ENCODE results near the gene GASK1A.

The GASK1A gene

GRCh38 chr3:43013256-43013655 is 34.1 kb downstream of the GASK1A start:
- no peak for DNase-seq (ENCODE audit: low spot score)

DNA sequence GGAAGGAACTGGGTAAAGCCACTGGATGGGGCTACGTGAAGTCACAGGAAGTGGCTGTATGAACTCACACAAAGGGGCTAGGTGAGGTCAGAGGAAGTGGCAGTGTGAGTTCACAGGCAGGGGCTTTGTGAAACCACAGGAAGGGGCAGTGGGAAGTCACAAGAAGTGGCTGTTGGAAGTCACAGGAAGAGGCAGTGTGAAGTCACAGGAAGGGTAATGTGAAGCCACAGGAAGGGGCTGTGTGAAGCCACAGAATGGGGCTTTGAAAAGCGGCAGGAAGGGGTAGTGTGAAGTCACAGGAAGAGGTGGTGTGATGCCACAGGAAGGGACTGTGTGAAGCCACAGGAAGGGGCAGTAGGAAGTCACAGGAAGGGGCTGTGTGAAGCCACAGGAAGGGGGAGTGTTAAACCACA is 34.6 kb downstream of the GASK1A start:
- DNase-seq (ENCODE audit: low spot score), result no peak

- no peak for DNase-seq (ENCODE audit: low spot score)
These were observed 35.1 kb downstream of the GASK1A start for GRCh38 chr3:43014241-43014640.

DNA sequence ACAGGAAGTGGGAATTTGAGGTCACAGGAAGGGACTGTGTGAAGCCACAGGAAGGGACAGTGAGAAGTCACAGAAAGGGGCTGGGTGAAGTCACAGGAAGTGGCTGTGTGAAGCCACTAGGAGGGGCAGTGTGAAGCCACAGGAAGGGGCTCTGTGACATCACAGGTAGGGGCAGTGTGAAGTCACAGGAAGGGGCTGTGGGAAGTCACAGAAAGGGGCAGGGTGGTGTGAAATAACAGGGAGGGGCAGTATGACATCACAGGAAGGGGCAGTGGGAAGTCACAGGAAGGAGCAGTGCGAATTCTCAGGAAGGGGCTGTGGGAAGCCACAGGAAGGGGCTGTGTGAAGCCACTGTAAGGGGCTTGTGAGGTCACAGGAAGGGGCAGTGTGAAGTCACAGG is 35.8 kb downstream of the GASK1A start:
- no peak for DNase-seq (ENCODE audit: low spot score)

GRCh38 chr3:43015572-43015971 is 36.5 kb downstream of the GASK1A start:
- no peak for DNase-seq (ENCODE audit: low spot score)

GRCh38 chr3:43015991-43016865 is 37.1 kb downstream of the GASK1A start:
- no peak for DNase-seq (ENCODE audit: low spot score)

DNA sequence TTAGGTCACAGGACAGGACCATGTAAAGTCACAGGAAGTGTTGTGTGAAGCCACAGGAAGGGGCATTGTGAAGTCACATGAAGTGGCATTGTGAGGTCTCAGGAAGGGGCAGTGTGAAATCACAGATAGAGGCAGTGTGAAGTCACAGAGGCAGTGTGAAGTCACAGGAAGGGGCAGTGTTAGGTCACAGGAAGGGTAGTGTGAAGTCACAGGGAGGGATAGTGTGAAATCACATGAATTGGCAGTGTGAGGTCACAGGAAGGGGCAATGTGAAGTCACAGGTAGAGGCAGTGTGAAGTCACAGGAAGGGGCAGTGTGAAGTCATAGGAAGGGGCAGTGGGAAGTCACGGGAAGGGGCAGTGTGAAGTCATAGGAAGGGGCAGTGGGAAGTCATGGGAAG is 37.9 kb downstream of the GASK1A start:
- DNase-seq (ENCODE audit: low spot score), result no peak

DNA sequence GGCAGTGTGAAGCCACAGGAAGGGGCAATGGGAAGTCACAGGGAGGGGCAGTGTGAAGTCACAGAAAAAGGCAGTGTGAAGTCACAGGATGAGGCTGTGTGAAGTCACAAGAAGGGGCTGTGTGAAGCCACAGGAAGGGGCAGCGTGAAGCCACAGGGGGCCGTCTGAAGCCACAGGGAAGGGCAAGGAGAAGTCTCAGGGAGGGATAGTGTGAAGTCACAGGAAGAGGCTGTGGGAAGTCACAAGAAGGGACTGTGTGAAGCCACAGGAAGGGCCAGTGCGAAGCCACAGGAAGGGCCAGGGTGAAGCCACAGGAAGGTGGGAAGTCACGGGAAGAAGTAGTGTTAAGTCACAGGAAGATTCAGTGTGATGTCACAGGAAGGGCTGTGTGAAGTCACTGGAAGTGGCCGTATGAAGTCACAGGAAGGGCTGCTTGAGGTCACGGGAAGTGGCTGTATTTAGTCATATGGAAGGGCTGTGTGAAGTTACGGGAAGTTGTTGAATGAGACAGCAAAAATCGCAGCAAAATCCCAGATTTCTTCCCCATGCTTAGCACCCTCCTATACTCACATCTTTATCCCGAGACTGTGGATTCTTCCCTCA is 38.6 kb downstream of the GASK1A start:
- DNase-seq (ENCODE audit: low spot score), result no peak

DNA sequence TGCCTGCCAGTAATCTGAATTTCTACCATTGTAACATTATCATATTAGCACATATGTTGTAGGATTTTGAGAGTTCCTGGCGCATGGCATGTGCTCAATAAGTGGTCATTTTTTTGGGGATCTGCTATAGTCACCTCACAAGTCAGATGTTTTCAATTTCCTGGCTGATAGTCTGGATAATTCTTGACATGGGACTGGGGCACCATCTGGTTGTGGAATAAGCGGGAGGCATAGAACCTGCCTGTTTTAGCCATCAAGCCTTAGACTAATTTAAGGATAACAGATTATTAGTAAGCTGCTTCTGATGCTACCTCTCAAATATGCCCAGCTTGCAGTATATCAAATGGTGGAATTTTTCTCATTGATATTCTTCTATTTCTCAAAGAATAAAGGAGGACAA is 39.1 kb downstream of the GASK1A start:
- no peak for DNase-seq (ENCODE audit: low spot score)

- DNase-seq (ENCODE audit: low spot score), result no peak
These were observed 40.1 kb downstream of the GASK1A start for GRCh38 chr3:43019006-43019809.

DNA sequence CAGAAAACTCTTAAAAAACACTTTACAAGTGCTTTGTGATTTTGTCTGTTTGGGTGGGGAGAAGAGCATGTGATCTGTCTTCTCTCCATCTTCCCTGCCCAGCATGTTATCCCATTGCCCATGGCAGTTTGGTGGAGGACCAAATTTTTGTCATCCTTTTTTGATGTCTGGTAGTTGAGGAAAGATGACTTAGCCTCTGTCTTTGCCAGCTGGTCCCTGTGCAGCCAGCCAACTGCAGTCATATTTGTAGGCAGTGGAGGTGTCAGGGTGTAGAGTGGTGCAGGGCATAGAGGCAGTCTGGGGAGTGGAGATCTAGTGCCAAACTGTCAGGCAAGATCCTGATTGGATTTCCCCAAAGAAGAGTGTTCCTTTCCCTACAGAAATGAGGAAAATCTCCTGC is 40.7 kb downstream of the GASK1A start:
- DNase-seq (ENCODE audit: low spot score), result no peak

DNA sequence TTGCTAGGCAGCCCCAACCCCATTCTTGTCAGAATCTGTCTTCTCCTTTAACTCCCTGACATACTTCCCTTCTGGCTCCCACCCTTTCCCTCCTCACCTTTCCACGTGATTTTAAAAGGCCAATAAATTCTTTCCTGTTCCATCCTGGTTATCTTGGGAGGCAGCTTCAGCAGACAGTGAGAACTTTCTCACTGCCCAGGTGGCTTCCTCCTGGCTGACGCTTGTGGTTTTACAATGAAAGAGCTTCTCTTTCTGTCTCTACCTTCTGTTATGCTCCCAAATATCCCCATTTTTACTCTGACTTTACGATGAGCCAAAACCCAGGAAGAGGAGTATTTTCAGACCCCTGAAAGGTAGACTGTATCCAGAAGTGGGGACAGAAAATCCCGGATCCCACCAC is 42.1 kb downstream of the GASK1A start:
- no peak for DNase-seq (ENCODE audit: low spot score)

DNA sequence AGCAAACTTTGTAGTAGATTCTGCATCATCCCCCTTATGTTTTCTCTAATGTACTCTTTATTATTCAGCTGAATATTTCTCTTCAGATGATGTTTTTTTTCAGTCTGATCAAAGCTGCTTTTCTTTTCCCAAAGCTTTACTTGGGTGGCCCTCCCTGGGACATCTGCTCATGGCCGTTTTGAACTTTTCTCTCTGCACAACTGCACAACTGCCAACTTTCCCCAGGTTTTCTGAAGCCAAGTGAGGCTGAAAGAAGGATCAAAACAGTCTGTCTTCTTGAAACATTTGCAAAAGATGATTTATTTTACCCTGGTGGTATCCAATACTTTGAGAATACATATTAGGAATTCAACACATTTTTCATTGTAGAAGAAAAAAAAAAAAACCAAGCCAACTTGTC is 43.0 kb downstream of the GASK1A start:
- DNase-seq (ENCODE audit: low spot score), result no peak

DNA sequence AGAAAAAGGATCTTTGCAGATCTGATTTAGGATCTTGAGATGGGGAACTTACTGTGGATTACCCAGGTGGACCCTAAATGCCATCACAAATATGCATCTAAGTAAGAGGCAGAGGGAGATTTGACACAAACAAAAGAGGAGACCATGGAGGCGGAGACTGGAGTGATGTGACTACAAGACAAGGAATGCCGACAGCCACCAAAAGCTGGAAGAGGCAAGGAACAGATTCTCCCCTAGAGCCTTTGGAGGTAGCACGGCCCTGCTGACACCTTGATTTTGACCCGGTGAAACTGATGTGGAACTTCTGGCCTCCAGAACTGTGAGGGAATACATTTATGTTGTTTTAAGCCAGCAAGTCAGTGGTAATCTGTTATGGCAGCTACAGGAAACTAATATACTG is 44.0 kb downstream of the GASK1A start:
- no peak for DNase-seq (ENCODE audit: low spot score)

DNA sequence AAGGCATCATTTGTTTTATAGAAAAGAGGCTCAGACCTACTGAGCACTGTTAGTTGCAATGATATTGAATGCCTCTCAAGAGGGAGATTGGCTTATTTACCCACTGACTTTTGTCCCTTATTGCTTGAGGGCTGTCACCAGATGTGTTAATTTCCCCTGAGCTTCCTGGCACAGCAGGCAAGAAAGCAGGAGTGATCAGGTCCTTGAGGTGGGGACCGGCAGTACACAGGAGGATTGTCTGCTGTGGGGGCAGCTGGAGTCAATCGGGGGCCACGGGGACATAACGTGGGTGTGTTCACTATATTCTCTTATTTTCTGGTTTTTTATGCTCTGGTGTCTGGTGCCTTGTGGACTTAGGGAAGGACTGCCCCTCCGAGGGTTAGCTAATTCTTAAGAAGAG is 44.6 kb downstream of the GASK1A start:
- no peak for DNase-seq (ENCODE audit: low spot score)

DNA sequence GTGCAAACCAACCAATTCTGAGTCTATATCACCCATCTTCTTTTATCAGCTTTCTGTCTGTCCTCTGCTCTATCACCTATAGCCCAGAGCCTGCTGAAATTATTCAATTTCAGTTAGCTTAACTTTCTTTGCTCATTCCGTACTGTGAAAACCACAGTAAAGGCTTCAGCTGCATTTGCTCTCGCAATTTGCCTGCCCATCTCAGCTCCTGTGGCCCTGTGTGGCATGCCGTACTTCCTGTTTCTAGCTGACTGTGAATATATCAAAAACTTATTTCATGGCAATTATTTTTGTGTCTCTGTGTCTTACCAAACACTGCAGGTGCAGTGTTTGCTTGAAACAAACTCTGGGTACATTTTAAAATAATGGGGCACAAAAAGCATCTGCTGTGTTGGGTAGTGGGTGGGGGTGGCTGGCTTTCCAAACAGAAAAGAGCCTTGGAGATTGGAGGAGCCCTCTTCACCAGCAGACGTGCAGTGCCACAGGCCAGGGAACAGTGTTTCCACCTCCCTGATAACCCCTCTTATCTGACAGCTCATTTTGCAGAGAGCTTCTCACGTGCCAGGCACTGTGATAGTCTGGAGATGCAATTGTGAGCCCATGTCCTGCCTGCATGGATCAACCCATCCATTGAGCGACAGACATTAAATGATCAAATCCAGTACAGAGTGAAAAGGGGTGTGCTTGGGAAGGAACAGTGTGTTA is 45.2 kb downstream of the GASK1A start:
- no peak for DNase-seq (ENCODE audit: low spot score)

- DNase-seq (ENCODE audit: low spot score), result no peak
These were observed 46.3 kb downstream of the GASK1A start for GRCh38 chr3:43025423-43025822.

DNA sequence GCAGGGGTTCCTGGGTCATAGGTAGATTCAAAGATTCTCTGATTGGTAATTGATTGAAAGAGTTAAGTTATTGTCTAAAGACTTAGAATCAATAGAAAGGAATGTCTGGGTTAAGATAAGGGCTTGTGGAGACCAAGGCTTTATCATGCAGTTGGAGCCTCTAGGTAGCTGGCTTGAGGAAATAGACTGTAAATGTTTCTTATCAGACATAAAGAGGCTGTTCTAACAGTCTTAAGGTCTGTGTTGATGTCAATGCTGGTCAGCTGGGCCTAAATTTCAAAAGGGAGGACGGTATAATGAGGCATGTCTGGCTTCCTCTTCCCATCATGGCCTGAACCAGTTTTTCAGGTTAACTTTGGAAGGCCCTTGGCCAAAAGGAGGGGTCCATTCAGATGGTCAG is 48.9 kb downstream of the GASK1A start:
- DNase-seq (ENCODE audit: low spot score), result no peak

DNA sequence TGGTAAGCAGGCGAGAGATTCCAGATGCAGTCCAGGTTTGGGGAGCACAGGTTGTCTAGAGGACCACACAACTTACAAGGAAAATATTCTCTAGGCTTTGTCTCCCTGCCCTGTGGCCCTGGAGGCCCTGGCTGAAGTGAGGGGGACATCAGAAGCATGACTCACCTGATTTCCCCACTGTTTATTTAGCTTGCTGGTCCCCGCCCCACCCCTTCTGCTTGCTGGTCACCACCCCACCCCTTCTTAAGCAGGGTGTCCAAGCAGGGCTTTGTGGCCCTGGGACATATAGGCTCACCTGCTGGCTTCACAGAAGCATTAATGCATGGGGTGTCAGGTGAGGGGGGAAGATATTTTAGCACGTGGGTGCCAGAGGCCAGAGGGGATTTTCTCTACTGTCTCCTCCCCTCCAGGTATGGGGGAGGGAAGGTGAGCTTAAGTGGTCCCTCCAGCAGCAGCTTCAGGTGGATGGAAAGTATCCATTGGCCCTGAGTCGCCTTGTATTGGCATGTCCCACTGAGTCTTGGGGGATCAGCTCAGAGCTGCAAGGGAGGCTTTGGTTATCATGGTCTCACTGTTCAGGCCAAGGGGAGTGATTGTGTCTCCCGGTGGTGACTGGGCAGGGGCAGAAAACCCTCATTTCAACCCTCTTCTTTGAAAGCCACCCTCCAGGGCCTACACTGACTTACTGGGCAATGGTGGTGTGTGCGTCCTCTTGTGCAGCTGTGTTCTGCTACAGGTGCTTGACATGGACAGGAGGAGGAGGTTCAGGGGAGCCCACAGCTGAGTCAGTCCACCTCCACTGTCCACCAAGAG is 49.8 kb downstream of the GASK1A start:
- no peak for DNase-seq (ENCODE audit: low spot score)

DNA sequence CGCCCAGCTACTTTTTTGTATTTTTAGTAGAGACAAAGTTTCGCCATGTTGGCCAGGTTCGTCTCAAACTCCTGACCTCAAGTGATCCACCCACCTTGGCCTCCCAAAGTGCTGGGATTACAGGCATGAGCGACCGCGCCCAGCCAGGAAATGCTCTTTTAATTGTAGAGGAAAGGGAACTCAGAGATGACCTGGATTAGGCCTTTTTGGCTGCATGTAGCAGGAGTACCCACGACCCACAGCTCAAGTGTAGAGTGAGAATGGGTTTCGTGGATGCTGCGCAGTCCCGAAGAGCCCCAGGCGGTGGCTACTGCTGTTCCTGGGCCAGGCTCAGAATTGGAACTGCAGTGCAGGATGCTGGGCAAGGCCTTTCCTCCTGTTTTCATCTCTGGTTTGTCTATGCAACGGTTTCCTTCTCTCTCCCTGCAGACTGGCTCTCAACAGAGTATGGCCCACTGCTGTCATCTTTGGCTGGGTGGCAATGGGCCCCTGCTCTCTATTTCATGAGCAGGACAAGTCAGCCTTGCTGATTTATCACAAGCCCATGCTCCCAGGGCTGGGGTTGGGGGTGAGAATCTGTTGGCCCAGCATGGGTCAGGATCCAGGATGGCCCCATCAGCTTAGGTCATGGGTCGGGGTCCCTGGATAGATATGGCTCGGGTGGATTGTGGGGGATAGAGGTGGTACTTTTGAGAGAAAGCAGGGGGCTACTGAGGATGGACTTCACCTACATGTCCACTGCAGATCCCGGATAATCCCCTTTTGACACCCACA is 51.2 kb downstream of the GASK1A start:
- no peak for DNase-seq (ENCODE audit: low spot score)
